Aorta (tissue), 5 donors: ENCODE results near the gene SMAD3. TPM values are rescaled to one million over a fixed set of nuclear protein-coding genes. Genes with fewer than 3 reads are reported as not detected.

Experiments used
- ATAC-seq: fragments of 200-7000 bp; cut with Tn5 transposase; one replicate; pipeline ENCODE4 v1.9.1; 2022; ENCODE audit warnings: moderate library complexity; ENCODE audit not compliant: low FRiP score
- DNase-seq, 2 donors: peaks; one replicate each; pipeline ENCODE4 v3.0.0-alpha.2; 2020
- H3K27ac ChIP-seq, 2 donors: one replicate each; pipeline ENCODE4 v1.5.1; 2013; ENCODE audit warnings: low read length in 2 of 2, mild to moderate bottlenecking in 2 of 2, moderate library complexity in 2 of 2, control low read depth in 1 of 2, inconsistent platforms in 1 of 2, low read depth in 1 of 2
- H3K27me3 ChIP-seq, 2 donors: one replicate each; pipeline ENCODE4 v1.6.1; 2013; ENCODE audit warnings: control low read depth in 1 of 2, low read length in 1 of 2, mild to moderate bottlenecking in 1 of 2, moderate library complexity in 1 of 2; ENCODE audit not compliant: insufficient read depth in 2 of 2, control insufficient read depth in 1 of 2
- H3K36me3 ChIP-seq, 2 donors: one replicate each; pipeline ENCODE4 v1.6.1; 2013; ENCODE audit warnings: control low read depth in 1 of 2, low read length in 1 of 2, mild to moderate bottlenecking in 1 of 2; ENCODE audit not compliant: insufficient read depth in 2 of 2, control insufficient read depth in 1 of 2
- H3K4me1 ChIP-seq, 2 donors: one replicate each; pipeline ENCODE4 v1.6.1; 2013; ENCODE audit warnings: low read length in 2 of 2, control low read depth in 1 of 2, mild to moderate bottlenecking in 1 of 2, moderate library complexity in 1 of 2; ENCODE audit not compliant: insufficient read depth in 2 of 2, control insufficient read depth in 1 of 2
- H3K4me3 ChIP-seq, 2 donors: one replicate each; pipeline ENCODE4 v1.5.1; 2013; ENCODE audit warnings: low read length in 2 of 2, control low read depth in 1 of 2, mild to moderate bottlenecking in 1 of 2
- H3K9me3 ChIP-seq: one replicate; pipeline ENCODE4 v1.6.1; 2013; ENCODE audit warnings: mild to moderate bottlenecking, low read length; ENCODE audit not compliant: control insufficient read depth
- WGBS, 2 donors: extraction: QIAGEN DNeasy Blood & Tissue Kit; methylation state at CpG; one replicate each; pipeline ENCODE4 v1.1.7; 2013; 5-methylcytosine and 5-hydroxymethylcytosine counted together
- intact Hi-C, 2 donors: fragments of 100-400 bp; cut with DNase I; formaldehyde crosslinking; loops; one replicate each; pipeline versions ENCODE4 v1.14.2 to v1.15.0; 2022
- polyA plus RNA-seq, 2 donors: library from polyadenylated mRNA; stranded (reverse); fragments of 200-250 nt; gene quantifications; one replicate each; pipeline ENCODE4 v1.2.3, GENCODE V29; 2013
- total RNA-seq, 2 donors: library from RNA; stranded (reverse); fragmentation: NEBNext Ultra II Directional; extraction: Animal tissue kit (Norgen Biotek cat#: 25700); gene quantifications; one replicate each; pipeline ENCODE4 v1.2.1, GENCODE V29; 2021
- donor health status: healthy with polysubstance abuse.
- donor health status: Bipolar disorder and iron deficiency.
- donor health status: DM: no; HTN: no; CAD: no.
- donor health status: DM: no; HTN: no; CAD: no.
- donor health status: DM: yes; HTN: yes; CAD: no.

SMAD3 gene
- total and polyA plus RNA-seq, 4 donors = 7.1 to 90.8 (median 55.0) TPM

DNA sequence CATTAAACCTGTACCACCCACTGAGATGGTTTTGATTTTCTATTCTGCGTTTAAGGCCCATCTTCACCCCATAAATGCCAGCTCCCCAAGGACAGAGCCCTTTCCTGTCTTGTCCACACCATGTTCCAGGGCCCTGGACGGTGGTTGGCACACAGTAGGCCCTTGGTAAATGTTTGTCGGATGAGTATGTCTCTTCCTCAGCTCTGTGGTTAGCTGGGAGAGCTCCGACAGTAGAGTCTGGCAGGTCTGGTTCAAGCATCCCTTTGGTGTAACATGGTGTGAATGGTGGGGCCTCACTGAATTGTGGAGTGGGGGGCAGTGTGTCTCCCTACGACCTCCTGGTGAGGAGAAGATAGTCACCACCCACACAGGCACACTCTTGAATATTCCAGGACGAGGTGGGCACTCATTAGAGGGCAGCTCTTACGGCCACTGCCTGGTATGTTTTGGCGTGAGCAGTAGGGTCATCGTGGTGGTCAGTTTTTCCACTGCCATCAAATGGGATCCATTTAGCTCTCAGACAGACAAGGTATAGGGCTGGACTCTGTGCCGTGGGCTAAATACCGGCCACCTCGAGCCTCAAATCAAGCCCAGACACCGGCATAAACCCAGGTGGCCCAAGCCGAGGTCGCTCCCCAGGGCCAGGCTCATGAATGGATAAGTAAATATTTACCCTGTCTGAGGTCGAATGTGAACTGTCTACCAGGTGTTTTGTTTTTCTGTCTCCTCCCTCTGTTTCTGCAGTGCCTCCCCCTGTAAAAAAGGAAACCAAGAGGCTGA is 61.3 kb downstream of the SMAD3 start:
- Histone ChIP-seq H3K9me3 (no peaks in the 10 kb centered on the region), H3K4me3 (no peak overlapping the region), H3K27ac (no peak overlapping the region), H3K36me3 (no peaks in the 10 kb centered on the region), H3K4me1 (peaks cover 1 to 8% of the 10 kb centered on the region in 2 donors), H3K27me3 (no peaks in the 10 kb centered on the region)
- ATAC-seq (no peak), DNase-seq (no peak)
- 77 to 83% methylated on average over 16 of the region's 16 CpGs for WGBS, 2 donors
- intact Hi-C loops = no loop called here

- no peaks in the 10 kb centered on the region for H3K9me3 ChIP-seq
Measured at GRCh38 chr15:67127331-67127664, 61.9 kb downstream of the SMAD3 start.

DNA sequence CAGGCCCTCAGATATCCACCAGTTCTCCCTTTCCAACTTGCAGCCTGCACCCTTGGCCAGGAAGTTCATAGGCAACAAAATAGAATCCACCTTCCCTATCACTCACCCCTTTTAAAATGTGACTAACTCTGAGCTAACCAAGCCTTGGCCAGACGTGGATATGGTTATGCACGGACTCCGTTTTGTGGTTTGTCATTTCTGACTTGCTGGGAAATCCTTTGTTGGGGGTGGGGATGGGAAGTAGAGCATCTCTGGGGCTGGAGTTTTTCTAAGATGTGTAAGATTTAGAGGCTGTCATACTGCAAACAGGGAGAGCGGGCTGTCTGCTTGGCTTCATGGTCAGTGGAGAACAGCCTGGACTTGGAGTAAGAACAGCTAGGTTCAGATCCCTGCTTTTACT is 62.6 kb downstream of the SMAD3 start:
- DNase-seq (no peak), ATAC-seq (no peak)
- no peaks in the 10 kb centered on the region for H3K36me3 ChIP-seq
- H3K27ac ChIP-seq = no peak overlapping the region
- H3K4me3 ChIP-seq = no peak overlapping the region
- H3K27me3 ChIP-seq = no peaks in the 10 kb centered on the region
- no peaks in the 10 kb centered on the region for H3K9me3 ChIP-seq
- intact Hi-C loops = no loop called here
- H3K4me1 ChIP-seq = peaks cover 0 to 8% of the 10 kb centered on the region in 2 donors
- 19 to 21% methylated on average over 4 of the region's 4 CpGs for WGBS, 2 donors

More at GRCh38 chr15:67127331-67127664, 61.9 kb downstream of the SMAD3 start:
- Histone ChIP-seq H3K4me1 (peaks cover 0 to 8% of the 10 kb centered on the region in 2 donors), H3K27ac (no peak overlapping the region), H3K27me3 (no peaks in the 10 kb centered on the region), H3K4me3 (no peak overlapping the region), H3K36me3 (no peaks in the 10 kb centered on the region)
- WGBS, 2 donors = 81 to 89% methylated on average over 5 of the region's 5 CpGs
- intact Hi-C loops = no loop called here
- ATAC-seq (no peak), DNase-seq (no peak)

GRCh38 chr15:67130166-67130565 is 64.8 kb downstream of the SMAD3 start:
- no peaks in the 10 kb centered on the region for H3K9me3 ChIP-seq
- 92 to 95% methylated on average over 12 of the region's 12 CpGs for WGBS, 2 donors
- no peak overlapping the region for H3K27ac ChIP-seq
- no peaks in the 10 kb centered on the region for H3K27me3 ChIP-seq
- H3K4me3 ChIP-seq = no peak overlapping the region
- peaks cover 3 to 8% of the 10 kb centered on the region in 2 donors for H3K4me1 ChIP-seq
- no peak for DNase-seq
- ATAC-seq = no peak
- no peaks in the 10 kb centered on the region for H3K36me3 ChIP-seq
- intact Hi-C loops = no loop called here

DNA sequence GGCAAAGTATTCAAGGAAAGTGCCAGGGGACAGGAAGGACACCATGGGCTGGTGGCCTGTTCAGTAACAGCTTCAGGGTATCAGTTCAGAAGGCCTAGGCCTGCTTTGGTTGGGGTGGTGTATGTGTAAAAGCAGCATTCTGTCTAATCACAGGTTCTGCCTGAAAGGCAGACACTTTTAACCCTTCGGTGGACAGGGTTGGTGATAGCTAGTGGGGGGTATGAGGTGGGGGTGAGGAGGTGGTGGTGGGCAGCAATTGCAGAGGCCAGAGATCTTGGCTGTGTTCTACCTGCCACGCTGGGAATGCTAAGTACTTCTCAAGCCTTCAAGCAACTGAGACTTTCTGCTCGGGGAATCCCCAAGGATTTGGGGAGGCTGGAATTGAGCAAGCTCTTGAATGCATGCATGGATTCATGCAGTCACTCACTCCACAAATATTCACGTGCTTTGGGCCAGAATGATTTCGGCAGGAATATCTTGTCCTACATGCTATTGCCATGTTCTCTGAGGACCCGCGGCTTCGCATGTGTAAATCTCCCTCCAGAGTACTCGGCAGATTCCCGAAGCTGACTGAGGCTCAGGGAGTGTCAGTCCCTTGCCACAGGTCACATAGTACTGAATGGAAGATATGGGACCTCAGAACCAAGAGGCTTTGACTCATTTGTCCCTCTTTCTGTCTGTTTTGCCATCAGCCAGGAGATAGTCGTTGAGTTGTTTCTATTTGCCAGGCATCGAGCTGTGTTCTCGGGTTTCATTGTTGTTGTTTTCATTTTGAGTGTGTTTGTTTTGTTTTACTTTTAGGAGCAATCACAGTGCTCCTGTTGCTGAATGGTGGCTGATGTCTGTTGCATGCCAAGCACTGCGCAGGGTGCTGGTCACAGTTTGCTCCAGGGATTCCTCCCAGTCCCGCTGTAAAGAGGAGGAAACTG is 65.5 kb downstream of the SMAD3 start:
- H3K4me1 ChIP-seq = peaks cover 3 to 6% of the 10 kb centered on the region in 2 donors
- H3K4me3 ChIP-seq = no peak overlapping the region
- H3K27me3 ChIP-seq = no peaks in the 10 kb centered on the region
- 67 to 71% methylated on average over 15 of the region's 15 CpGs for WGBS, 2 donors
- no peak overlapping the region for H3K27ac ChIP-seq
- H3K36me3 ChIP-seq = no peaks in the 10 kb centered on the region
- intact Hi-C loops = no loop called here
- DNase-seq (no peak), ATAC-seq (no peak)
- no peaks in the 10 kb centered on the region for H3K9me3 ChIP-seq

DNA sequence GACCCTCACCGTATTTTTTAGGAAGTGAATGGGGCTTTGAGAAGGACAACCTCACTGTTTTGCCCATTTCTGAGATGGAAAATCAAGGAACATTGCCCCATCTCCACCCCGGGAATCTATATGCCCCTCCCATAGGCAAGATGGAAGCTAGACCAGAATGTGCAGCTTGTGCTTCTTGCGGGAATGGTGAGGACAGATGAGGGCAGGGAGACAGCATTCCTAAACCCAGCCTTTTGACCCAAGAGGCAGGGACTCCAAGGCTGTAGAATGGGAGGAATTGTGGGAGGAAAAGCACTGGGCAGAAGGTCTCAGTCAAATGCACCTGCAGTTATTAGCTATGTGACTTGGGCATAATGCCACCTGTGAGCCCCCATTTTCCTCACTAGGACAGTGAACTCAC is 66.9 kb downstream of the SMAD3 start:
- ATAC-seq (no peak), DNase-seq (no peak)
- H3K4me3 ChIP-seq = no peak overlapping the region
- no peaks in the 10 kb centered on the region for H3K9me3 ChIP-seq
- H3K36me3 ChIP-seq = no peaks in the 10 kb centered on the region
- no peak overlapping the region for H3K27ac ChIP-seq
- no peaks in the 10 kb centered on the region for H3K27me3 ChIP-seq
- WGBS, 2 donors = 87 to 88% methylated on average over 3 of the region's 3 CpGs
- intact Hi-C loops = no loop called here
- H3K4me1 ChIP-seq = peaks cover 0 to 5% of the 10 kb centered on the region in 2 donors

- H3K4me1 ChIP-seq = peaks cover 0 to 5% of the 10 kb centered on the region in 2 donors
- no peak for DNase-seq
- intact Hi-C loops = no loop called here
- no peaks in the 10 kb centered on the region for H3K27me3 ChIP-seq
- ATAC-seq = no peak
- WGBS, 2 donors = 87 to 91% methylated on average over 4 of the region's 4 CpGs
- no peak overlapping the region for H3K4me3 ChIP-seq
- no peaks in the 10 kb centered on the region for H3K36me3 ChIP-seq
- H3K9me3 ChIP-seq = no peaks in the 10 kb centered on the region
- H3K27ac ChIP-seq = no peak overlapping the region
Measured at GRCh38 chr15:67133026-67133425, 67.6 kb downstream of the SMAD3 start.

DNA sequence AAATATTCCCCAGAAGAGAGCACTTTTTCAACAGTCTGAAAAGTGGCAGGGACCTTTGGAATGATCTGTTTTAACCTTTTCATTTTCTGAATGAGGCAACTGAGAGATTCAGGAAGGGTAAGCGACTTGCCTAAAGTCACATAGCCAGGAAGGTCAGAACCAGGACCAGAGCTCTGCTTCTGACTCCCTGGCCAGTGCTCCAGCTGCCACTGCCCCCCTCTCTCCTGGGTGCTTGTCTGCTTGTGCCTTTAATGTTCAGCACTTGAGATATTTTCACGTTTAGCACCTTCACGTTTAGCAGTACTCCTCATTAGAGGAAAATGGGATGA is 68.3 kb downstream of the SMAD3 start:
- Histone ChIP-seq H3K36me3 (no peaks in the 10 kb centered on the region), H3K4me3 (no peak overlapping the region), H3K9me3 (no peaks in the 10 kb centered on the region), H3K27ac (peak overlapping the region in 1 of 2 donors; percentile 3), H3K27me3 (no peaks in the 10 kb centered on the region), H3K4me1 (peaks cover 0 to 5% of the 10 kb centered on the region in 2 donors)
- ATAC-seq = no peak
- no peak for DNase-seq
- WGBS, 2 donors = 44 to 48% methylated on average over 3 of the region's 3 CpGs
- intact Hi-C loops = no loop called here
